ENCODE results near the gene RPL18.

GRCh38 chr19:48595171-48595570, 23.8 kb downstream of the RPL18 start:
- no peak for TF ChIP-seq CTCF (IDR thresholded peaks at IDR 0.05)
- TF ChIP-seq POLR2A (IDR thresholded peaks at IDR 0.05) = no peak

All from lower leg skin (tissue), 3 donors.